ENCODE measurements around the gene CA10. TPM values are rescaled to one million over a fixed set of nuclear protein-coding genes. Genes with fewer than 3 reads are reported as not detected.

Gene CA10
- total RNA-seq, 1 experiment from 2014 or later = not detected

GRCh38 chr17:51611585-51611984 is 546.9 kb downstream of the CA10 start:
- CTCF ChIA-PET = interaction anchor here (0.6 kb wide), 1 partner anchor 44 kb away, joined by 3 read pairs; no protein-coding TSS in a partner anchor
- H3K27ac Mint-ChIP-seq (ENCODE audit: unreplicated experiment) = no peak overlapping the region

GRCh38 chr17:51610834-51611233 is 547.7 kb downstream of the CA10 start:
- no TSS peak for BruUV-seq (replicated peaks)
- H3K4me3 Mint-ChIP-seq (ENCODE audit: low read depth, unreplicated experiment) = no peak overlapping the region

More at GRCh38 chr17:51611585-51611984, 546.9 kb downstream of the CA10 start:
- peaks cover 88% of the 10 kb centered on the region for H3K27me3 Mint-ChIP-seq (ENCODE audit: unreplicated experiment)
- no peaks in the 10 kb centered on the region for H3K36me3 Mint-ChIP-seq (ENCODE audit: insufficient read depth, unreplicated experiment)
- TF ChIP-seq CTCF (IDR thresholded peaks at IDR 0.05; ENCODE audit: unreplicated experiment) = no peak
- BruUV-seq (replicated peaks) = no TSS peak
- H3K4me1 Mint-ChIP-seq (ENCODE audit: low read depth, unreplicated experiment) = no peaks in the 10 kb centered on the region
- H3K9me3 Mint-ChIP-seq (ENCODE audit: low read depth, unreplicated experiment) = no peaks in the 10 kb centered on the region
- DNase-seq = no peak
- intact Hi-C loops (cut with micrococcal nuclease; ENCODE audit: unreplicated experiment) = no loop called here
- no peak overlapping the region for H3K4me3 Mint-ChIP-seq (ENCODE audit: low read depth, unreplicated experiment)

GRCh38 chr17:51610155-51610554 is 548.4 kb downstream of the CA10 start:
- intact Hi-C loops (cut with micrococcal nuclease; ENCODE audit: unreplicated experiment) = no loop called here
- CTCF ChIA-PET = no interaction called here
- Mint-ChIP-seq H3K9me3 (ENCODE audit: low read depth, unreplicated experiment) (no peaks in the 10 kb centered on the region), H3K4me1 (ENCODE audit: low read depth, unreplicated experiment) (no peaks in the 10 kb centered on the region), H3K27me3 (ENCODE audit: unreplicated experiment) (peaks cover 88% of the 10 kb centered on the region), H3K4me3 (ENCODE audit: low read depth, unreplicated experiment) (no peak overlapping the region), H3K36me3 (ENCODE audit: insufficient read depth, unreplicated experiment) (no peaks in the 10 kb centered on the region), H3K27ac (ENCODE audit: unreplicated experiment) (no peak overlapping the region)
- BruUV-seq (replicated peaks) = no TSS peak
- no peak for TF ChIP-seq CTCF (IDR thresholded peaks at IDR 0.05; ENCODE audit: unreplicated experiment)
- no peak for DNase-seq

More at GRCh38 chr17:51610834-51611233, 547.7 kb downstream of the CA10 start:
- intact Hi-C loops (cut with micrococcal nuclease; ENCODE audit: unreplicated experiment) = no loop called here
- Mint-ChIP-seq H3K36me3 (ENCODE audit: insufficient read depth, unreplicated experiment) (no peaks in the 10 kb centered on the region), H3K27ac (ENCODE audit: unreplicated experiment) (no peak overlapping the region), H3K27me3 (ENCODE audit: unreplicated experiment) (peaks cover 88% of the 10 kb centered on the region), H3K4me1 (ENCODE audit: low read depth, unreplicated experiment) (no peaks in the 10 kb centered on the region), H3K9me3 (ENCODE audit: low read depth, unreplicated experiment) (no peaks in the 10 kb centered on the region)
- CTCF ChIA-PET = no interaction called here
- DNase-seq = no peak
- no peak for TF ChIP-seq CTCF (IDR thresholded peaks at IDR 0.05; ENCODE audit: unreplicated experiment)

GRCh38 chr17:51608251-51608933 is 550.1 kb downstream of the CA10 start:
- no peak for TF ChIP-seq CTCF (IDR thresholded peaks at IDR 0.05; ENCODE audit: unreplicated experiment)
- CTCF ChIA-PET = interaction anchor here (0.7 to 0.9 kb wide), 2 partner anchors 23 to 397 kb away, joined by 4 to 6 read pairs; no protein-coding TSS in a partner anchor
- Mint-ChIP-seq H3K27ac (ENCODE audit: unreplicated experiment) (no peak overlapping the region), H3K9me3 (ENCODE audit: low read depth, unreplicated experiment) (no peaks in the 10 kb centered on the region), H3K4me1 (ENCODE audit: low read depth, unreplicated experiment) (no peaks in the 10 kb centered on the region), H3K27me3 (ENCODE audit: unreplicated experiment) (peaks cover 88% of the 10 kb centered on the region), H3K36me3 (ENCODE audit: insufficient read depth, unreplicated experiment) (no peaks in the 10 kb centered on the region), H3K4me3 (ENCODE audit: low read depth, unreplicated experiment) (no peak overlapping the region)
- DNase-seq = no peak
- no TSS peak for BruUV-seq (replicated peaks)
- intact Hi-C loops (cut with micrococcal nuclease; ENCODE audit: unreplicated experiment) = no loop called here

Data from Calu3 (cell line).